GM12865 (cell line): ENCODE measurements around the gene HHEX.
"Not testable (repeated sequence)": the region's sequence is repeated elsewhere in the genome, so short reads cannot be mapped to it uniquely, and the experiment has no call there.

Source experiments
- DNase-seq: peaks from one replicate; pipeline ENCODE4 v3.0.0; 2010; ENCODE audit warnings: low read depth
- H3K4me3 ChIP-seq: 2 replicates; pipeline ENCODE4 v1.5.1; 2011; ENCODE audit warnings: mild to moderate bottlenecking, low read depth, low read length, control low read depth
- TF ChIP-seq, protein P1 (sequence below): IDR thresholded peaks from 2 replicates; pipeline ENCODE4 v1.5.1; 2011; ENCODE audit warnings: low read length, control low read depth, low read depth, inconsistent platforms; ENCODE audit not compliant: insufficient read depth; ENCODE audit errors: missing control alignments

HHEX gene

DNA sequence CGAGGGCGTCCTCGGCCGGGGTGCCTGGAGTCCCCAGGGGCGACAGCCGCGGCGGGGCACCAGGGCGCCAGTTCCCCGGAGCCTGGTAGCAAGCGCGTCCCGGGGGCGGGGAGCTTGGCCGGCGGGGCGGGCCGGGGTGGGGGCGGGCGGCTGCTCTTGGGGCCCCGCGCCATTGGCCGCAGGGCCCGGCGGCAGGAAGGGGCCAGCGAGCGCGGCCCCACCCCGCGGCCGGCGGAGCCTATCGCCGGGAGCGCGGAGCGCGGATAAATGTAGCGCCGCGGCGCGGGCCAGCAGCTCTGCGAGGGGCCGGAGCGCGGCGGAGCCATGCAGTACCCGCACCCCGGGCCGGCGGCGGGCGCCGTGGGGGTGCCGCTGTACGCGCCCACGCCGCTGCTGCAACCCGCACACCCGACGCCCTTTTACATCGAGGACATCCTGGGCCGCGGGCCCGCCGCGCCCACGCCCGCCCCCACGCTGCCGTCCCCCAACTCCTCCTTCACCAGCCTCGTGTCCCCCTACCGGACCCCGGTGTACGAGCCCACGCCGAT is at the start of gene HHEX:
Gene HHEX, plus strand, starts transcription at position 293 of the 548 bp plus-strand sequence. Its CDS starts 32 bp downstream, at position 325.
- TF ChIP-seq, protein P1, sequence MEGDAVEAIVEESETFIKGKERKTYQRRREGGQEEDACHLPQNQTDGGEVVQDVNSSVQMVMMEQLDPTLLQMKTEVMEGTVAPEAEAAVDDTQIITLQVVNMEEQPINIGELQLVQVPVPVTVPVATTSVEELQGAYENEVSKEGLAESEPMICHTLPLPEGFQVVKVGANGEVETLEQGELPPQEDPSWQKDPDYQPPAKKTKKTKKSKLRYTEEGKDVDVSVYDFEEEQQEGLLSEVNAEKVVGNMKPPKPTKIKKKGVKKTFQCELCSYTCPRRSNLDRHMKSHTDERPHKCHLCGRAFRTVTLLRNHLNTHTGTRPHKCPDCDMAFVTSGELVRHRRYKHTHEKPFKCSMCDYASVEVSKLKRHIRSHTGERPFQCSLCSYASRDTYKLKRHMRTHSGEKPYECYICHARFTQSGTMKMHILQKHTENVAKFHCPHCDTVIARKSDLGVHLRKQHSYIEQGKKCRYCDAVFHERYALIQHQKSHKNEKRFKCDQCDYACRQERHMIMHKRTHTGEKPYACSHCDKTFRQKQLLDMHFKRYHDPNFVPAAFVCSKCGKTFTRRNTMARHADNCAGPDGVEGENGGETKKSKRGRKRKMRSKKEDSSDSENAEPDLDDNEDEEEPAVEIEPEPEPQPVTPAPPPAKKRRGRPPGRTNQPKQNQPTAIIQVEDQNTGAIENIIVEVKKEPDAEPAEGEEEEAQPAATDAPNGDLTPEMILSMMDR = no peak

DNA sequence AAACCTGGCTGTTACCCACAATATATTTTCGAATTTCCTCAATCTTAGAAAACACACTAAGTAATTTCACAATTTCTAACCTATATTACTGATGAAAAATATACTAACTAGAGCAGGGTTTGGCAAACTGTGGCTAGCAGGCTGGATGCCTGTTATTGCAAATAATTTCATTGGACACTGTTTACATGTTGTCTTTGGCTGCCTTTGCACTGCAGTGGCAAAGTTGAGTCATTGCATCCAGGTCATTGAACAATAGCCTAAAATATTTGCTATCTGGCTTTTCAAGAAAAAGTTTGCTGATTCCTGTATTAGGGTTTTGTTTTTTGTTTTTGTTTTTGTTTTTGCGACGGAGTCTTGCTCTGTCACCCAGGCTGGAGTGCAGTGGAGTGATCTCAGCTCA is 49.6 kb upstream of the HHEX start:
- no peak for DNase-seq
- H3K4me3 ChIP-seq = no peak overlapping the region
- TF ChIP-seq, protein P1 = no peak

More for the DNA sequence above, at the start of gene HHEX:
- peak; percentile 74 for DNase-seq
- peak within 1 kb of the TSS; percentile 51 for H3K4me3 ChIP-seq

DNA sequence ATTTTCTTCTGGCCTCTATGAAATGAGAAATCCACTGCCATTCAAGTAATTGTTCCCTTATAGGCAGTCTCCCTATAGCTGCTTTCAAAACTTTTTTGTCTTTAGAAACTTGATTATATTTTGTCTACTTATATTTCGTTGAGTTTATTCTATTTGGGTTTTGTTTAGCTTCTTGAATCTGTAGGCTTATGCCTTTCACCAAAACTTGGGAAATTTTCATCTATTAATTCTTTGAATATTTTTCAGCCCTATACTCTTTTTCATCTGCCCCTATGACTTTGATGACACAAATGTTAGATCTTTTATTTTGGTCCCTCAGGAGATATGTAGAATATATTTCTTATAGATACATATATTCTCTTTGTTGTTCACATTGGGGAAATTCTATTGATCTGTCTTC is 48.3 kb upstream of the HHEX start:
- no peak for DNase-seq
- TF ChIP-seq, protein P1 = no peak

DNA sequence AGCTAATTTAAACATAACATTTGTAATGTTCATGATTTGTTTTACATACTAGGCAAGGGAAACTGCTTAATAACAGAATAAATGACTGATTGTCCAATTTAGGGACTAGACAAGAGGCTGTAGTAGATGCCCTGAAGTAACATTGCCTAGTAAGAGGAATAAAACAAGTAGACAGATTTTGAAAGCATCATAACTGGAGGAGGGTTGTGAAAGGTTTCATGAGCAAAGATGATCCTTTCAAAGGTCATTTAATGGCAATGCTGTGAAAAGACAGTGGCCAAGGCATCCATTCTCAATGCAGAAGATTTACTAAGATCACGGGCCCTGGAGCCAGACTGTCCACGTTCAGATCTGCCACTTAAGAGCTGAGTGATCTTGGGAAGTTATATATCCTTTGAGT is 44.8 kb upstream of the HHEX start:
- TF ChIP-seq, protein P1 = no peak
- no peak for DNase-seq
- H3K4me3 ChIP-seq = no peak overlapping the region

More for the DNA sequence above, 48.3 kb upstream of the HHEX start:
- no peak overlapping the region for H3K4me3 ChIP-seq

DNA sequence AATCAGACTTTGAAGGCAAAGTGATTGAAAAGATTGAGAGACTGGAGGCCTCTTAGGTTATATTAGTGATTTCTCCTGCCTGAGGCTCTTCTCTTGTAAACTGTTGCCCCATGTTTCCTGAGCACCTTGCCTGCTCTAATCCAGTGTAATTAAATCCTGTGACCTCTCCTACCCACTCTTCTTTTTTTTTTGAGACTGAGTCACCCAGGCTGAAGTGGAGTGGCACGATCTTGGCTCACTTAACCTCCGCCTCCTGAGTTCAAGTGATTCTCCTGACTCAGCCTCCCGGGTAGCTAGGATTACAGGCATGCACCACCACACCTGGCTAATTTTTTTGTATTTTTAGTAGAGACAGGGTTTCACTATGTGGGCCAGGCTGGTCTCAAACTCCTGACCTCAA is 38.9 kb upstream of the HHEX start:
- DNase-seq, H3K4me3 ChIP-seq: not testable (repeated sequence)

DNA sequence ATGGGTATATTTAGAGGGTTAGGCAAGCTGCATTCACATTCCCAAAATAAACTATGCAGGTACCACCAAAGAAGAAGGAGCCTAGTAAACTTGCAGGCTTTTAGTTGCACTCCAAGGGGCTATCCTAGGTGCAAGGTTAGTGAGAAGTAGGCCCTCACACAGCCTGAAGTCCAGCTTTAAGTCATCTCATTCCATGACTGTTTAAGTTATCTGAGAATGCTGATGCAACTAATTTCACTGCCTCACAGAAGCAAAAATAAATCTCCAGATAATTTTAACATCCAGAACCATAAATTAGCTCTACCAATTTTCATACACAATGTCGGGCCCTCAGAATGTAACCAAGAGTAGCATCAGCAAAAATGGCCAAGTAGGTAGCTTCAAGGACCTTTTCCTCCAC is 34.3 kb upstream of the HHEX start:
- TF ChIP-seq, protein P1 = no peak
- H3K4me3 ChIP-seq = no peak overlapping the region
- DNase-seq = no peak

DNA sequence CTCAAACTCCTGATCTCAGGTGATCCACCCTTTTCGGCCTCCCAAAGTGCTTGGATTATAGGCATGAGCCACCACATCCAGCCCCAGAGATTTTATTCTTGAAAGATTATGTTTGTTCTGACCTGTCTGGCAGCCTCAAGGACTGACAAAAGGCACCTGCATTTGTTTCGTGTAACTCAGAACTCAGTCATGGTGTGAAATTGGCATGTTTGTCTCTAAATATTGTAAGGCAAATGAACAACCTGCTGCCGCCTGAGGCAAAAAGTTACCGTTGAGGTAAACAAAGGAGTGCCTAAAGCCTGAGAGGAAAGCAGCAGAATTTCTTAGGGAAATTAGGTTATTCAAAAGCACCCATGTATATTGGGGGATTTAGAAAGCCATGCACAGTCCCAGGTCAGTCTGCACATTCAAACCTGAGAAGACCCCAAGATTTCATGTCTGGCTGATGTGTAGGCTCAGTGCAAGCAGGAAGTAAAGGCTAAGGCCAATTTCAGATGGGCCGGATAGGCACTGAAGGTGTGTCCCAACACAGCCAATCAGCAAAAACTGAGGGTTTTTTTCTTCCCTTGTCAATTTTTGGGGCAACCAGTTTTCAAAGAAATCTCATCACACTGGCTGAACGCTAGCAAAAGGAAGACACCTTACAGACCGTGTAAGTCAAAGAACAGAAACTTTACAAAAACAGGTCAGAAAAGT is 33.3 kb upstream of the HHEX start:
- TF ChIP-seq, protein P1 = no peak
- no peak overlapping the region for H3K4me3 ChIP-seq
- no peak for DNase-seq
